T-helper 1 cell (primary cell): Measurements from ENCODE around the gene PRKCQ.
"Not testable (repeated sequence)": the region's sequence is repeated elsewhere in the genome, so short reads cannot be mapped to it uniquely, and the experiment has no call there.

Experiments used
- DNase-seq, 5 donors: peaks; one replicate each; pipeline ENCODE4 v3.0.0-alpha.2; 2012 to 2020

PRKCQ gene

GRCh38 chr10:6490614-6491013 is 89.5 kb downstream of the PRKCQ start:
- no peak for DNase-seq

GRCh38 chr10:6487920-6488319 is 92.2 kb downstream of the PRKCQ start:
- no peak for DNase-seq

- DNase-seq, result no peak
Measured at GRCh38 chr10:6486309-6486708, 93.8 kb downstream of the PRKCQ start.

GRCh38 chr10:6482737-6483357 is 97.2 kb downstream of the PRKCQ start:
- DNase-seq, result peak in 1 of 5 donors; percentile 40

- no peak for DNase-seq
Measured at GRCh38 chr10:6478722-6479121, 101.4 kb downstream of the PRKCQ start.

- DNase-seq, result no peak
Measured at GRCh38 chr10:6476989-6477388, 103.1 kb downstream of the PRKCQ start.

- DNase-seq, result no peak
Measured at GRCh38 chr10:6474871-6475270, 105.2 kb downstream of the PRKCQ start.

- DNase-seq, result peak in 4 of 5 donors; percentile 20 to 77 (median 25)
Measured at GRCh38 chr10:6473901-6474370, 106.1 kb downstream of the PRKCQ start.

- DNase-seq, result peak in 4 of 5 donors; percentile 34 to 87 (median 51)
Measured at GRCh38 chr10:6473430-6473829, 106.6 kb downstream of the PRKCQ start.

- not testable (repeated sequence) for DNase-seq
Measured at GRCh38 chr10:6472710-6473005, 107.4 kb downstream of the PRKCQ start.

- DNase-seq, result no peak
Measured at GRCh38 chr10:6470894-6471618, 109.0 kb downstream of the PRKCQ start.

GRCh38 chr10:6469661-6470060 is 110.4 kb downstream of the PRKCQ start:
- no peak for DNase-seq

- peak in 1 of 5 donors; percentile 40 for DNase-seq
Measured at GRCh38 chr10:6465854-6466601, 114.0 kb downstream of the PRKCQ start.

GRCh38 chr10:6465437-6465836 is 114.6 kb downstream of the PRKCQ start:
- no peak for DNase-seq

- DNase-seq, result no peak
Measured at GRCh38 chr10:6464862-6465430, 115.1 kb downstream of the PRKCQ start.

GRCh38 chr10:6463366-6463765 is 116.7 kb downstream of the PRKCQ start:
- no peak for DNase-seq

- DNase-seq, result no peak
Measured at GRCh38 chr10:6461961-6462360, 118.1 kb downstream of the PRKCQ start.

GRCh38 chr10:6460861-6461409 is 119.1 kb downstream of the PRKCQ start:
- no peak for DNase-seq

GRCh38 chr10:6458814-6459213 is 121.3 kb downstream of the PRKCQ start:
- peak in 1 of 5 donors; percentile 20 for DNase-seq

- no peak for DNase-seq
Measured at GRCh38 chr10:6457376-6457775, 122.7 kb downstream of the PRKCQ start.

GRCh38 chr10:6456067-6456466 is 124.0 kb downstream of the PRKCQ start:
- no peak for DNase-seq

- DNase-seq, result no peak
Measured at GRCh38 chr10:6455592-6455991, 124.5 kb downstream of the PRKCQ start.

GRCh38 chr10:6446711-6447110 is 133.4 kb downstream of the PRKCQ start:
- DNase-seq, result no peak
